Right renal cortex interstitium (tissue), 3 donors: ENCODE data around the gene CNIH2. TPM values are rescaled to one million over a fixed set of nuclear protein-coding genes. Genes with fewer than 3 reads are reported as not detected.

Experiments
- DNase-seq, 3 donors: peaks; one replicate each; pipeline ENCODE4 v3.0.0-alpha.2; 2013; ENCODE audit warnings: low read depth in 3 of 3, low spot score in 2 of 3
- polyA plus RNA-seq, 3 donors: library from polyadenylated mRNA; unstranded; fragments of 120-200 nt; gene quantifications; one replicate each; pipeline ENCODE4 v1.2.1, GENCODE V29; 2013; ENCODE audit not compliant: insufficient read length in 3 of 3

Gene CNIH2
- polyA plus RNA-seq, 3 donors: 2.6 to 3.3 (median 2.8) TPM

- no peak for DNase-seq
These were observed 49.4 kb downstream of the CNIH2 start for GRCh38 chr11:66327171-66328030.

GRCh38 chr11:66328031-66328301 is 50.0 kb downstream of the CNIH2 start:
- no peak for DNase-seq

- DNase-seq: no peak
These were observed 50.5 kb downstream of the CNIH2 start for GRCh38 chr11:66328302-66329144.

GRCh38 chr11:66329165-66329673 is 51.2 kb downstream of the CNIH2 start:
- DNase-seq: no peak

- DNase-seq: no peak
These were observed 53.0 kb downstream of the CNIH2 start for GRCh38 chr11:66330931-66331330.

- no peak for DNase-seq
These were observed 53.8 kb downstream of the CNIH2 start for GRCh38 chr11:66331542-66332370.

- no peak for DNase-seq
These were observed 54.6 kb downstream of the CNIH2 start for GRCh38 chr11:66332371-66333219.

- no peak for DNase-seq
These were observed 55.4 kb downstream of the CNIH2 start for GRCh38 chr11:66333220-66333877.

Other genes starting within 250 kb of the CNIH2 start
- gene GAL3ST3, start 229.0 kb upstream of the CNIH2 start, polyA plus RNA-seq: 1 to 10 TPM; 4.0 to 4.6 (median 4.0) TPM
- gene SF3B2, start 225.8 kb upstream of the CNIH2 start, polyA plus RNA-seq: 100 to 1,000 TPM; 255 to 281 (median 256) TPM
- gene PACS1, start 207.9 kb upstream of the CNIH2 start, polyA plus RNA-seq: 10 to 100 TPM; 44.0 to 50.8 (median 45.6) TPM
- 10 to 100 TPM; 17.0 to 19.8 (median 18.2) TPM for gene KLC2, start 20.5 kb upstream of the CNIH2 start, polyA plus RNA-seq
- 100 to 1,000 TPM; 116 to 135 (median 123) TPM for gene RAB1B, start 9.5 kb upstream of the CNIH2 start, polyA plus RNA-seq
- 10 to 100 TPM; 44.4 to 49.6 (median 45.8) TPM for gene YIF1A, start 11.0 kb downstream of the CNIH2 start, polyA plus RNA-seq
- not detected for gene TMEM151A, start 13.7 kb downstream of the CNIH2 start, polyA plus RNA-seq
- 10 to 100 TPM; 54.0 to 61.4 (median 56.2) TPM for gene CD248, start 38.9 kb downstream of the CNIH2 start, polyA plus RNA-seq
- 1 to 10 TPM; 1.4 to 2.3 (median 1.6) TPM for gene RIN1, start 58.3 kb downstream of the CNIH2 start, polyA plus RNA-seq
- gene BRMS1, start 66.9 kb downstream of the CNIH2 start, polyA plus RNA-seq: 10 to 100 TPM; 30.7 to 32.0 (median 31.3) TPM
- gene B4GAT1, start 69.5 kb downstream of the CNIH2 start, polyA plus RNA-seq: 10 to 100 TPM; 50.0 to 55.0 (median 50.6) TPM
- 10 to 100 TPM; 17.5 to 18.2 (median 17.9) TPM for gene SLC29A2, start 93.6 kb downstream of the CNIH2 start, polyA plus RNA-seq
- gene NPAS4, start 142.9 kb downstream of the CNIH2 start, polyA plus RNA-seq: under 1 TPM; 0.06 to 0.11 (median 0.11) TPM
- gene MRPL11, start 160.7 kb downstream of the CNIH2 start, polyA plus RNA-seq: 10 to 100 TPM; 69.6 to 74.7 (median 72.5) TPM
- 1 to 10 TPM; 4.1 to 4.7 (median 4.6) TPM for gene PELI3, start 188.7 kb downstream of the CNIH2 start, polyA plus RNA-seq
- gene DPP3, start 202.3 kb downstream of the CNIH2 start, polyA plus RNA-seq: 10 to 100 TPM; 20.5 to 22.5 (median 20.6) TPM
- 10 to 100 TPM; 59.1 to 67.6 (median 67.0) TPM for gene BBS1, start 232.5 kb downstream of the CNIH2 start, polyA plus RNA-seq